Activated T-cell treated with anti-CD3 and anti-CD28 coated beads for 1 hour (primary cell): ENCODE data around the gene FAM3B.

Source experiments
- DNase-seq: peaks from one replicate; pipeline ENCODE4 v3.0.0-alpha.2; 2020; ENCODE audit warnings: low read depth

Gene FAM3B

DNA sequence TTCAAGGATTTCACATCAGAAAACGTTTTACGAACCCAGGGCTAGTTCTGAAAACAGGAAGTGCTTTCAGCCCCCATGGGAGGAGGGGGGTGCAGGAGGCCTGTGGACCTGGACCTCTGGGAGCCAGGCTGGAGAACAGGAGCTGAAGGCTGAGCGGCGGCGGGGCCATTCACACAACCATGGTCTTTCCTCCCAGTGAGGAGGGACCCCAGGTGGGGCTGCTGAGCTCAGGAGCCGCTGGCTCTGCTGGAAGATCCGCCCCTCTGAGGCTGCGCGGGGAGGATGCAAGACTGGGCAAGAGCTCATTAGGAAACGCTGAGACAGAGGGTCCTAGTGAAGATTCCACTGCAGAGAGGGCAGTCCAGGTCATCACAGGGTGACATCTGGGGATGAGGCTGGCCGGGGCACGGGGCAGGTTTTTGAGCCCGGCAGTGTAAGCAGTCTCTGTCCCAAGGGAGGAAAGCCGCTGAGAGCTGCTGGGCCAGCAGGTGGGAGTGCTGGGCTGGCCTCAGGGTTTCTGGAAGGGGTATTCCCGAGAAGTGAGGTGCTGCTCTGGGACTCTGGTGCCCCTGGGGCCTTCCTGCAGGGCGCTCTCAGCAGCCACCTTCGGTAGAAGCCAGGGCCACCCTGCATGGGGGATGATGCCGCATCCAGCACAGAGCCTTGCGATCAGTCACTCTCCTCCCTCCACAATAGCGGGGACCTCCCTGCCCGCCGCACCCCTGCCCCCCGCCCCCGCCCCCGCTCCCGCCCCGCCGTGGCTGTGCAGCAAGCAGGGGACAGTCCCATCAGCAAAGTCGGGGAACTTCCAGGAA lies 52.7 kb downstream of the FAM3B start:
- DNase-seq: no peak

DNA sequence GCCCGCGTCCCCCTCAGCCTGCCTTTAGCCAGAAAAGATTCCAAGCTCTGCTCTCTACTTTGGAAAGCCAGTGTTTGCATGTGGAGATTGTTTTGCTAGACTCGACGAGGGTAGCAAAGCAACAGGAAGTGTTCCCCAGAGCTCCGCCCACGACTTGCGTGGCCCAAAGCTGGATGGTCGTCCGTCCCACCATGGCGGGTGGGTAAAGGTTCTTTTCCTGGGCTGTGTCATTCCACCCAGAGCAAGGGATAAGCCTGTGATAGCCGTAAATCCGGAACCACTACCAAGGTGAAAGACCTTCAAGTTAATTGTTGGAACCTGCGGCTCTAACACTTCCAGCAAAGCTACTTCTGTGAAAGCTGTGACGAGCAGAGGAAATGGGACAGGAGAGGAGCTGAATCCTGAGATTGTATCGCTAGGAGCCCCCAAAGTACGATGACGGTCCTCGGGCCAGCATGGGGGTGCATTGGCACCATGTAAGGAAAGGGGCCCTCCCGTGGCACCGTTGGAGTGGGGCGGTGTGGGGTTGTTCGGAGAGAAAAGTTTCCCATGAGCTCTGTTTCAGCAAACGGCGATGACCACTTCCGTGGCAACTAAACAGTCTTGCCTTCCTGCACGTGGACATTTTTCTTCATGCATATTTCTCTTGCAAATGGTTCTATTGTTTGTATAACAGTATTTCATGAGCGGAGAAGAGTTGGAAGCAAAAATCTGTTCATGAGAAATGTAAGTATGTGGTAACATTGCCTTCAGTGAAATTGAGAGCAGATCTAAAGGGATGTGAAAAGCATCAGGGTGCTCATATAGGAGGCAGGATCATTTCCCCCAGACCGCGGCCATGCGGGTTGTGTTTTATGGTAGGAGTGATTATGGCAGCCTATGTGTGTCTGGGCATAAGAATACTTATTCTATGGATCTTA lies 53.6 kb downstream of the FAM3B start:
- DNase-seq: no peak

DNA sequence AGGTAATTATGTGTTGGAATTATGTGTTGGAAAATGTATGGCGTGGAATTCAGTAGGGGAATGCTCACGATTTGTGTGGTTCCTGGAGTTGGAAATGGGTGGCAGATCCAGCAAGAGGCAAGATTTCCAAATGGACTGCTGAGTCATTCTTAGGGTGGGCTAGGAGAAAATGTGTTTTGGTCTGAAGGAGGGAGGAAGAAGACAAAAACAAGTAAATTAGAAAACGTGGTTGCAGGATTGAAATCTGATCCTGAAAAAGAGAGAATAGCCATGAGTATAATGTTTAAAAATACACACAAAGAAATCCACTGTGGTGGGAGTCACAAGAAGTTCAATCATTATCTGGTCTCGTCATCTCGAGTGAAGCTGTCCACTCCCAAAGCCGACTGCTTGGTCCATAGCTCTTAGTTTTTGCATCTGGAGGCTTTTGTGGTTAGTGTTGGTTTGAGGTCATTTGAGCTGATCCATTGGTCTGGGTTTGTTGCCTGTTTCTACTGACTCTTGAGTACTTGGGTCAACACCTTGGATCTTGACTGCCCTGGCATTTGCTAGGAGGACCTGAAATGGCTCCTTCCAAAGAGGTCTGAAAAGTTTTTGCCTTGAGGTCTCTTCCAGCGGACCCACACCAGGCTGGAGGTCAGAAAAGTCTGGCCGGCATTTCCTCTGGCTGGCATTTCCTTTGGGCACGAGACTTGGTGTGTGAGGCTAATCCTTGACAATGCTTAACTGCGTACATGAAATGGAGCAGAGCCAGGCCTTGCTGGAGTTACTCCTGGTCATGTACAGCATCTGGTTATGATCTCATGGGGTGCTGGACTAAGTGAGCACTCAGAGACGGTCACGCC lies 54.5 kb downstream of the FAM3B start:
- DNase-seq: no peak

DNA sequence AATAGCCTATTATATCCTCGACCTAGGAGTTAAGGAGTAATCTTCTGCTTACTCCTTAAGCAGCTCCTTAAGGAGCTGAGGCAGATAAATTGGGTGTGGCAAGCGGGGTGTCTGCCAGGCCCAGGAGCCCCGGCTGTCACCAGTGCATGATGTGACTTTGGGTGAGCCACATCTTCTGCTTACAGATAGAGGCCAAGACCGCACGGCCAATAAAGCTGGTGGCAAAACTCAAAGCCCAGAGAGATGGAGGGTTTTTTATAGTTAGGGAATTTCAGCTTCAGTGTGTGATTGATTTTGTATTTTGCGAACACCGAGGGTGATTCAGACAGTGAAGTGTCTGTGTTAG lies 55.1 kb downstream of the FAM3B start:
- DNase-seq: no peak

DNA sequence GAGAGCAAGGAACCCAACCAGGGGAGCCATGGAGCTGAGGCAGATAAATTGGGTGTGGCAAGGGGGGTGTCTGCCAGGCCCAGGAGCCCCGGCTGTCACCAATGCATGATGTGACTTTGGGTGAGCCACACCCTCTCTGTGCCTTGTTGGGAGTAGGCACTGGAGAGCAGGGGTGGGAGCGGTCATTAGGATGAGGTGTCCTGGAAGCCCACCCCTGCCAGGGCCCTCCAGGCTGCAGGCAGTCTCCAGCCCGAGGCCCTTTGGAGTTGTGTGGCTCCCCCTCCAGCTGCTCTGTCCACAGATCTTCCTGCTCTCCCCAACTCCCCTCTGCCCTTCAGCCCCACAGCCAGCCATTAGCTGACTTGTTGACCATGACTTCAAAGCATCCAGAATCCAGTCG lies 56.7 kb downstream of the FAM3B start:
- no peak for DNase-seq

DNA sequence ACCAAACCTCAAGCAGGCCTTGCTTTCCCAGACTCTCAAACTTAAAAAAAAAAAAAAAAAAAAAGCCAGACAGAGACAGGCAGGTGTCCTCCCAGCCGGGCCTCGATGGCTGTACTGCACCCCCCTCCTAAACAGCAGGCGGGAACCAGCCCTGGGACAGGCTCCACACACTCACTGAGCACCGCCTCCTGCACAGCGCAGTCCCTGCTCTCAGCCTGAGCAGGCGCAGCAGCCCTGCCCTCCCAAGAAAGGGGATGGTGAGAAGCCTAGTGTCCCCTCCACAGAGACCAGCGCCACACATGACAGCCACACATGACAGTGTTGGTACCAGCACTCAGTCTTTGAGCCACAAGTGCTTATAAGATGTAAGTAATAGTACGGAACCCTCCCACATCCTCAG lies 57.2 kb downstream of the FAM3B start:
- DNase-seq: no peak

GRCh38 chr21:41374177-41374712 lies 57.6 kb downstream of the FAM3B start:
- DNase-seq: no peak

GRCh38 chr21:41374867-41375533 lies 58.4 kb downstream of the FAM3B start:
- DNase-seq: no peak

- DNase-seq: no peak
Measured at GRCh38 chr21:41375875-41376274, 59.3 kb downstream of the FAM3B start.

DNA sequence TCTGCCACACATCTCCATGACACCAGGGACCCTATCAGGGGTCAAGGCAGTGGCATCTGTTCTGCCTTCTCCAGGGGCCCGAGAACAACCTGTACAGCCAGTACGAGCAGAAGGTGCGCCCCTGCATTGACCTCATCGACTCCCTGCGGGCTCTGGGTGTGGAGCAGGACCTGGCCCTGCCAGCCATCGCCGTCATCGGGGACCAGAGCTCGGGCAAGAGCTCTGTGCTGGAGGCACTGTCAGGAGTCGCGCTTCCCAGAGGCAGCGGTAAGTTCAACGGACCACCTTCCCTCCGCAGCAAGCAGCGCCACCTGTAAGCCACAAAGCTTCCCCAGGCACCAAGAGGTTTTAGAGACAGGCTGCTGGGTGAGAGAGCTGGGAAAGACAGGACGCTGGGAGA lies 61.1 kb downstream of the FAM3B start:
- DNase-seq: no peak

DNA sequence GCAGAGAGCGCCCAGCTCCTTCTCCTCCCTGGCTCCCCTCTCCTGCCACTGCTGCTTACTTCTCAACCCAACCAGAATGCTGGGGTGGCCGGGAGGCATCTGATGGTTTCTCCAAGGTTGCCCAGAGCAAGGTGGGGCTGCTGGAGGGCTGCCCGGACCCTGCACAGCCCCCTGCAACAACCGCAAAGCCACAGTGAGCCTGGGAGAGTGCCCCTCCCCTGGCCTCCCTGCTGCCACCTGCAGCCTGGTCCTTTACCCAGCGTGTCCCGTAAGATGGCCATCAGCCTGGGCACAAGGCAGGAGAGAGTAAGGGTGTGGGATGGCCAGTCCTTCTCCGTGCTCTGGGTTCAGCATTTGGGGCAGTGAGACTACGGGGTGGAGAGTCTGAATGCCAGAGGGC lies 62.2 kb downstream of the FAM3B start:
- DNase-seq: no peak

DNA sequence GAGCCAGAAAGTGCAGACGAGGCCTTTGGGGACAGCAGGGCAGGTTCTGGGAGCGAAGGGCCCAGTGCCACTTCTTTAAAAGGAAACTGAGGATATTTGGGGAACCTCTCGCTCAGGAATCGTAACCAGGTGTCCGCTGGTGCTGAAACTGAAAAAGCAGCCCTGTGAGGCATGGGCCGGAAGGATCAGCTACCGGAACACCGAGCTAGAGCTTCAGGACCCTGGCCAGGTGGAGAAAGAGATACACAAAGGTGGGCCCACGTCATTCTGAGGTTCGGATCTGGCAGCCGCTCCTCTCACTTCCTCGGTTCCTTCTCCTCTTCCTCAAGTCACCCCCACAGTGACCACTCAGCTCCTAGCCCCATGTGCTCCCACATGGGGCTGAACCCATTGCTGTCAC lies 63.3 kb downstream of the FAM3B start:
- DNase-seq: no peak

DNA sequence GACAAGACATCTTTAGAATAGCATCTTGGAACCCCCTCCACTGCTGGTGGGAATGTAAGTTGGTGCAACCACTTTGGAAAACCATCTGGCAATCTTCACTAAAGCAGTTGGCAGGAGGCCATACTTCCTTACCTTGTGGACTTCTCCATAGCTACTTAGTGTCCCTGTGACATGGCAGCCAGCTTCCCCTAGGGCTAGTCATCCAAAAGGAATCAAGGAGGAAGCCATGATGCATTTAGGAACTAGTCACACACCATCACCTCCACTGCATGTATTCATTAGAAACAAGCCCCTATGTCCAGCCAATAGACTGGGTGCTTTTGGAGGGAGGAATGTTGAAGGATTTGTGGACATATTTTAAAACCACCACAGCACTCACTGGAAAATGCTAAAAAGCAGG lies 65.1 kb downstream of the FAM3B start:
- DNase-seq: no peak

DNA sequence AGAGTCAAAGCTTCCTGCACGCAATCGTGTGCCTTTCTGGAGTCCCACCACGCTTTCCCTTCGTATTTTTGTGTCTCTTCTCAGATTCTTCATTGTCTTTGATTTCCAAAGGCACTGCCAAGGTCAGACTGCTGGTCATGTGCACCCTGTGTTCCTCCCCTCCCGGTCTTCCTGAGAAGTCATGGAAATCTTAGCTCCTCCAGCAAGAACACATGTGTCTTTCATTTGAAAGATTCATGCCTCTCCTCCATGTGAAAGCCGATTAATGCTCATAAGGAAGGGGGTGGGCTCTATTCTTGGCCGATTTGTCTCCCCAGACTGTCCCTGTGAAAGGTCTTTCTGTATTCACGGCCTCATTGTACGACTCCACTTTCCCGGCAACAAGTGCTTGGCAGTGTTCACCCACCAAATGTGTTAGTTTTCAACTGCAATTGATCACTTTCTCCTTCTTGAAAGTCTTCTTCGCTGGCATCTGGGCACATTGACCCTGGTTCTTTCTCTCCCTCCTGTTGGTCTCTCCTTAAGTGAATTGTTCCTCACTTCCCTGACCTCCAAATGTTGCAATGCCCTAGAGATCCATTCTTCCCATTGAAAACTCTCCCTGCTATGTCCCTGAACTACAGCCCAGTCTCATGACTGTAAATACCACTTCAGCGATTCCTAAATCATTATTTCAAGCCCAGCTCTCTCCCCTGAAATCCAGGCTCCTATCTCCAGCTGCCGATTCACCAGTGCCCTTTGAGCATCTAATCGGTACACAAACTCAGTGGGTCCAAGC lies 70.6 kb downstream of the FAM3B start:
- DNase-seq: no peak

DNA sequence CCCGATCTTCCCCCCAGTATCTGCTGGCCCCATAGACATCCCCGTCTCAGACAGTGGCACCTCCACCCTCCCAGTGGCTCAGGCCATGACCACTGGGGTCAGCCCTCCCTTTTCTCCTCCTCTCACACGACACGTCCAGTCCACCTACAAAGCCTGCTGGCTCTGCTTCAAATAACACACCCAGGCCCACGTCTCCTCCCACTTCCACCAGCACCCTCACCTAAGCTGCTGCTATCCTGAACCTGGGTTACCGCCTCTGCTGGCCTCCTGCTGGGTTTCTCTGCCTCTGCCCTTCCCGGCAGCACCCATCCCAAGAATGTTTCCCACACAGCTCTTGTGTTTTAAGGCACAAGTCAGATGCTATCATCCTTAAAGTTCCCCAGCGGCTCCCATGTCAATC lies 71.2 kb downstream of the FAM3B start:
- DNase-seq: no peak

GRCh38 chr21:41388259-41388658 lies 71.7 kb downstream of the FAM3B start:
- DNase-seq: no peak

DNA sequence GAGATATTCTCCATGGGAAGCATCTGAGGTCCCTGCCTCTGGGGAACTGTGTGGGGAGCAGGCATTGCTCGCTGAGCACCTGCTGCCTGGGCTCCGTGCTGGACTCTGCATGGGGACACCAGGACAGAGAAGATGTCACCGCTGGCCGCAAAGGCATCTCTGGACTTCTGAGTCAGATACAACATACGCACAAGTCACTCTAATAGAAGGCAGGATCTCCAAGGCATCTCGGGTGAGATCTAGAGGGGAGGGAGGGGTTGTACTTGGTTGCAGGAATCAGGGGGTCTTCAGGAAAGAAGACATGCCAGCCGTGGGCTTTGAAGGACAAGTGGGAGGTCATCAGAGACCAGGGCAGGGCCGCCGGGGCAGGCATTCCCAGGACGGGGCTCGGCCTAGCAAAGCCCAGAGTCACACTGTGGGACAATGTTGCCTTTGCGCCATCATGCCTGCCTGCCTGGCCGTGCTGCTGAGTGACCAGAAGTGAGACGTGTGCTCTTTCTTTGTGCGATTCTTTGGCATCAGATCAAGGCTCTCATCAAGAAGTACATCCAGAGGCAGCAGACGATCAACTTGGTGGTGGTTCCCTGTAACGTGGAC lies 73.5 kb downstream of the FAM3B start:
- DNase-seq: no peak

DNA sequence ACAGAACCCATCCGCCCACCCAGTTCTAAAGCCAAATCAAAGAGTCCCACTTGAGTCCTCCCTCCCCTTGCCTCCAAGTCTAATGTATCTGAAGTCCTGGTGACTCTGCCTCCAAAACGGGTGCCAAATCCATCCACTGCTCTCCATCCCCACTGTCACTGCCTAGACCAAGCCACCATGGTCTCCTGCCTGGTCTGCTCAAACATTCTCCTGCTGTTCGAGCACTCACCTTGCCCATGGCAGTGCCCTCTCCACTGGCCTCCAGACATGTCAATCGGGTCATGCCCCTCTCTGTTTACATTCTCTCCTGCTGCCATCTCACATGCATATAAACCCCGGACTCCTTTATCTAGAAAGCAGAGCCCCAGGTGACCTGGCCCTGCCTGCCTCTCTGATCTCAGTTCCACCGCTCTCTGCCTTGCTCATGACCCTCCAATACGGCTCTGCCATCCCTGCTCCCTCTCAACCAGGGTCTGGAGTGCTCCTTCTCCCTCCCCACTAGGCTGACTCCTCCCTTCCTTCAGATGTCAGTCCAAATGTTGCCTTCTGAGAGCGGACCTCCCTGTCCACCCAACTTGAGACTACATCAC lies 77.4 kb downstream of the FAM3B start:
- DNase-seq: no peak

DNA sequence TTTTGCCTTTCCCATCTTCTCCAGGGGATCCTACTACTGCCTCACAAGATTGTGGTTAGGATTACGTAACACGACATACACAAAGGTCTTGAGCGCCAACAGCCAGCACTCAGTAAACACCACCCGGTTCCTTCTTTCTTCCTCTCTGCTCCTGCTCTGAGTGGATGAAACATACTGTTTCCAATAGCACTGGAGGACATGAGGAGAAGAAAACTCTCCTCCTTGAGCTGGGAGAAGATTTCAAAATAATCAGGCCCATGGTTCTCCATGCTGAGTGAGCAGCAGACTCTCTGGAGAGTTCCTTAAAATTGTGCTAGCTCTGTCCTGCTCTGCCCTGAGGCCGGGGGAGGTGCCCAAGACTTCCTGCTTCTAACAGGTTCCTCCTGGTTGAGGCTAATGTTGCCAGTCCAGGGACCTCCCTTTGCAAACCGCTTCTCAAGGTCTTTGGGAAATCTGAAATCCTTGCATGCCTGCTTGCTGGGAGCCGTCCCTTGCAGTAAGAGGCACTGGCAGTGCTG lies 80.0 kb downstream of the FAM3B start:
- DNase-seq: no peak

DNA sequence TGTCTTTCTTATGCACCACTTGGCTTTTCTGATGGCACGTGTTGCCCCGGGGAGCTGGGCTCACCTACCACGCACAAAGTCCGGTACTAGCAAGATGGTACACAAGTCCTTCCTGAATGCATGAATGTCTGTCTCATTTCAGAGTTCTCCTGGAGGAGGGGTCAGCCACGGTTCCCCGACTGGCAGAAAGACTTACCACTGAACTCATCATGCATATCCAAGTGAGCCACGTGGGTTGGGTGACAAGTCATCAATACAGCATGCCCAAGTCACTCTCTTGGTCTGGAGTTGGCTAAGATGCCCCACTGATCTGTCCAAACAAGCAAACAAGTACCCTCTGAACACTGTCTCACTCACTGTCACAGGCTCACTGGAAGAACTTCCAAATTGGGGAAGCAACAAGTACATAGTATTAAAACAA lies 80.9 kb downstream of the FAM3B start:
- DNase-seq: no peak
